Stimulated activated CD8-positive, alpha-beta memory T cell treated with anti-CD3 and anti-CD28 coated beads, Interleukin-15, amount 100 ng/mL, for 1 hour (primary cell): ENCODE measurements around the gene BRPF1.

Experiments used
- DNase-seq: peaks from one replicate; pipeline ENCODE4 v3.0.0-alpha.2; 2020; ENCODE audit warnings: low read depth

Gene BRPF1

DNA sequence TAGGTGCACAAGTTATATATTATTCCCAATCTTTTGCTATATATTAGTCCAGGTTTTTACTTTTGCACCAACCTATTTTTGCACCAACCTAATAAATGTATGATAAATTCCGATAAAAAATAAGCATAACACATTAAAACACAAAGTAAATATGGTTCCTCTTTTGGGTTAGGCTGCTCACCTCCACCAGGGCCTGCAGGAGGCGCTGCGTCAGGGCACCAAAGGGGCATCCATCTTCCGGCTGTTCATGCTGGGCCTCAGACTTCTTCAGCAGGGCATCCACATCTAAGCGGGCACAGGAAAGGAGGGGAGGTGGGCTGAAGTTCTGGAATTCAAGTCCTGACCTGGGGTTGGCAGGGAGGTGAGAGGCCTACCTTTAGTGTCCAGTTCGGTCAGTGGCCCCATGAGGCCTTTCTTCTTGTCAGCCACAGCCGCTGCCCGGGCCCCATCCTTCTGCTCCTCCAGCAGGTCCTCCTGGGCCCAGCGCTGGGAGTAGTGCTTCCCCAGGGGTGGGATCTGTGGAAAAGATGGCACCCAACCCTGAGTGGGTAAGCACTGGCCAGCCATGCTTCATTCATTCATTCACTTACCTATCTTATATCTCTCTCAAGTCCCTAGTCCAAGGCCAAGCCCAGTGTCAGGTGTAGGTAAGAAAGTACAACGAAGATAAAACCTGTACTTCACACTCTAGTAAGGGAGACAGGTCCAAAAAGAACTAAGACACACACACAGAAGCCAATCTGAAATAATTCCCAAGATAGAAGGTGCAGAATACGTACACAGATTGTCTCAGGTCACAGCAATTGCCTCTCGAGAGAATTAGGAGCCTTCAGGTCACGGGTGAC, 55.5 kb downstream of the BRPF1 start:
- DNase-seq, result no peak

DNA sequence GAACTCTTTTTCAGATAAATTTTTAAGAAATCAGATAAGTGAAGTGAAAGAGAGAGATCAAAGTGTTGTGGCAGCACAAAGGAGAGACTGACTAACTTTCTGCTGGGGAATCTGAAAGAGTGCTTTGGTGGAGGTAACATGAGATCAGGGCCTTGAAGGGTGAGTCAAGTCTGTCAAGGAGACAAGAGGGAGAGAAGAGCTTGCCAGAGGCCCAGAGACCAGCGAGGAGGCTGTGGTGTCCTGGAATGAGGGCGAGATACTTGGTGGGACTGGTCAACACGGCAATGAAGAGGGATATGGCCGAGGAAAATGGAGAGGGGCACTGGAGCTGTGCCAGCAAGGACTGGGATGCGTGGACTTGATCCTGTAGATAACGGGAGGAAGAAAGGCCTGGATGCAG, 56.2 kb downstream of the BRPF1 start:
- DNase-seq, result no peak

DNA sequence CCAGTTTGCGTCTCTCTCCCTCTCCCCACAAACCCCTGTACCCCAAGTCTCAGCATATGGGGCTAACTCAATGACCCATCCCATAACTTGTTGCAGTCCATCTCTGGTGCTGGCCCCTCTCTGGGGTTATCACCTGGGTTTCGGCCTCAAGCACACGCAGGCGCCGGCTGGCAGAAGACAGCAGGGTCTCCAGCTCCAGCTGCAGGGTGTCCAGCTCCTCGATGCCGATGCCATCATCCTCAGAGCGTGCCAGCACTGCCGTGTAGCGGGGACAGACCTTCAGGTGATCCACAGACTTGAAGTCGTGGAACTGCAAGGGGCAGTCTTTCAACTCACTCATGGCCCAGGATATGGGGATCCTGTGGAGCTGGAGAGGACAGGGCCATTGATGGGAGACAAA, 59.6 kb downstream of the BRPF1 start:
- DNase-seq, result no peak

DNA sequence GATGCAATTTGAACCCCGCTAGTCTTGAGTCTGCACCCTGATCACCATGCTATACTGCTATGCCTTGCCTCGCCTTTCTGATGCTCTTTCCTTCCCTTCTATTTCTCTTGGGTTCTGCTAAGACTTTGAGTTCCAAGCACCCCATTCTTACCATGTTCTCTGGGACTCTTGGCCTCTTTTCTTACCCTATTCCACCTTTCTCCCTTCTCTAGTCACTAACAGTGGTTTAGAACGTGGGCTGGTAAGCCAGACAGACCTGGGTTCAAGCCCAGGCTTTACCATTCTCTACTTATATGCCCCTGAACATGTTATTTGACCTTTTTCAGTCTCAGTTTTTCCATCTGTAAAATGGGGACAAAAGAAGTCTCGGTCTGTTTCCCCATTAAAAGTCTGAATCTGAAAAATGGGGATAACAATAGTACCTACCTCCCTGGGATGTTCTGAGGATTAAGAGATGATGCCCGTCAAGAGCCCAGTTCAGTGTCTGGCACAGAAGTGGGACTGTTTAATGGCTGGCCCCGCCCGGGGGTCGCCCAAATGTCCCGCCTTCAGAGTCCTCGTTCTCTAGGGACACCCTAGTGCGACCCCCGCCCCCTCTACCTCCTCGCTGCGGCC, 60.4 kb downstream of the BRPF1 start:
- no peak for DNase-seq

DNA sequence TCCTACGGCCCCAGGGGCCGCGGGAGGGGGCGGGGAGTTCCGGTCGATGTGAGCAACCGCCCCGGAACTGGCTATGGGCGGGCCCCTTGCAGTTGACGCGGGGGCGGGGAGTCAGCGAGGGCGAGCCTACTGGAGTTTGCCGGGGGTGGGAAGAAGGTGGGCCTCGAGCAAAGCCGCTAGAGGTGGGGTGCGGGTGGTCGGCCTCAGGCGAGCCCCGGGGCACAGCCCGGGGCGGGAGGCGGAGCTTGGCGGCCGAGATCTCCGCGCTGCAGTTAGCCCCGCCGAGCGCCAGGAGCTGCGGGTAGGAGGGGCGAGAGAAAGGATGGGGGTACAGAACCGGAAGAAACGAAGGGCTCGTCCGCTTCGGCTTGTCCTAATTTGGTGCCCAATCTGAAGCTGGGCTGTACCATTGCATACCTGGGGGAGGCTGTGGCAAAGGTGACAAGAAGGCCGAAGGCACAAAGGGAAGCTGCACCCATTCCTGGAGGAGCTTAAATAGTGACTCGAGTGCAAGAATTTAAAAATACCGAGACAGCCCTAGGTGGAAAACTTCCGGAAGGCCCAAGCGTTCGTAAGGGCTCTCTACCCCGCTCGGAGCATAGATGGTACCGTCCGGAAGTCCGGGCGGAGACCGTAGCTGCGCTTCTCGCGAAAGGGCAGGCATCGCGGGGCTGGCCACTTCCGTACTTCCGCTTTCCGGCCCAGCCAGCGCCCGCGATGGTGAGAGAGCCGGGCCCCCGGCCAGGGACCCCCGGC, 61.0 kb downstream of the BRPF1 start, which contains the start of the genes ARPC4 and TADA3:
Gene ARPC4 (plus strand): TSS at position 678 of the 756 bp plus-strand sequence. CDS start 40 bp downstream, at position 718.
Gene TADA3 (minus strand): TSS at position 69 of the 756 bp plus-strand sequence. CDS start 1,007 bp downstream, outside the sequence.
- peak; percentile 87 for DNase-seq

DNA sequence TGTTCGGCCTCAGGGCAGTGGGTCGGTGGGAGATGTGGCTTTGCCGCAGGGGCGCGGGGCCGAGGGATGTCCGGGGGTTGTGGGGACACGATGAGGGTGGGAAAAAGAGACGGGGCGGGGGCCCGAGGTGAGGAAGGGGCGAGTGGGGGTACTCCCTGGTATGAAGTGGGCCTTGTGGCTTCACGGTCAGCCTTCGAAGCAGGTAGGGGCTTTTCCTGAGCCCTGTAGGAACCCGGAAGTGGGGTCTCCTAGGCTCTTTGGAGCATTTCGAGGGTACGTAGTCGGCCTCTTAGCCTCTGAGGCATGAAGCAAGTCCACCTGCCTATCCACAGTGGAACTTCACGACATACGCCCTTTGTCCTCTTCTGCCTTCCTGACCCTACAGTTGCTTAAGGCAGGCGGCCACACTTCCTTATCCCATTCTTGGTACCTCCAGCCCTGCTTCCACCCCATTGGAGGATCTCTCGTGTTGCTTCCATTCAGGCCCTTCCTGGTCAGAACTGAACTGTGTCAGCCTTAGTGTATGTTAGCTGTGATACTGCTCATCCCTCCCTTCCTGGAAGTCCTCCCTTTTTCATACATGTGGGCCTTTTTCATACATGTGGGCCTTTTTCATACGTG, 61.7 kb downstream of the BRPF1 start:
- no peak for DNase-seq

DNA sequence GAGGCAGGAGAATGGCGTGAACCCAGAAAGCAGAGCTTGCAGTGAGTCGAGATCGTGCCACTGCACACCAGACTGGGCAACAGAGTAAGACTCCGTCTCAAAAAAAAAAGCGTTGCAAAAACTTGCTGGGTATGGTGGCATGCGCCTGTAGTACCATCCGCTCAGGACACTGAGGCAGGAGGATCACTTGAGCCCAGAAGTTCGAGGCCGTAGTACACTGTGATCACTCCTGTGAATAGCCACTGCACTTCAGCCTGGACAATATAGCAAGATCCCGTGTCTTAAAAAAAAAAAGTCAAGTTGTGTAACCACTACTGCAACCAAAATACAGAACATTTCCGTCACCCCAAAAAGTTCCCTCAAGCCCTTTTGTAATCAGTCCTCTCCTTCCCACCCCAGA, 62.9 kb downstream of the BRPF1 start:
- DNase-seq, result no peak

DNA sequence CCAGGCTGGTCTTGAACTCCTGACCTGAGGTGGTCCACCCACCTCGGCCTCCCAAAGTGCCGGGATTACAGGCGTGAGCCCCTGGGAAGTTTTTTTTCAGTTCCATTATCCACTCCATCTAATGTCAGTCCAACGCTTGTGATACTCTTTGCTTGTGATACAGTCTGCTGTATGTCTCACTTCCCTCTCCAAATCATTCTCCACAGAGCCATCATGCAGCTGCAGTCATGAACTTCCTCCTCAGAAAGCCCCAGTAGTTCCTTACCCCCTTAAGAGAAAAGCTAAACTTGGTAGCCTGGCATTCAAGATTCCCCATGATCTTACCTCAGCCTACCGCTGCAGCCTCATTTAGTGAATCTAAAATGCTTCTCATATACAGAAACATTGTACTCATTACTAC, 63.7 kb downstream of the BRPF1 start:
- no peak for DNase-seq

DNA sequence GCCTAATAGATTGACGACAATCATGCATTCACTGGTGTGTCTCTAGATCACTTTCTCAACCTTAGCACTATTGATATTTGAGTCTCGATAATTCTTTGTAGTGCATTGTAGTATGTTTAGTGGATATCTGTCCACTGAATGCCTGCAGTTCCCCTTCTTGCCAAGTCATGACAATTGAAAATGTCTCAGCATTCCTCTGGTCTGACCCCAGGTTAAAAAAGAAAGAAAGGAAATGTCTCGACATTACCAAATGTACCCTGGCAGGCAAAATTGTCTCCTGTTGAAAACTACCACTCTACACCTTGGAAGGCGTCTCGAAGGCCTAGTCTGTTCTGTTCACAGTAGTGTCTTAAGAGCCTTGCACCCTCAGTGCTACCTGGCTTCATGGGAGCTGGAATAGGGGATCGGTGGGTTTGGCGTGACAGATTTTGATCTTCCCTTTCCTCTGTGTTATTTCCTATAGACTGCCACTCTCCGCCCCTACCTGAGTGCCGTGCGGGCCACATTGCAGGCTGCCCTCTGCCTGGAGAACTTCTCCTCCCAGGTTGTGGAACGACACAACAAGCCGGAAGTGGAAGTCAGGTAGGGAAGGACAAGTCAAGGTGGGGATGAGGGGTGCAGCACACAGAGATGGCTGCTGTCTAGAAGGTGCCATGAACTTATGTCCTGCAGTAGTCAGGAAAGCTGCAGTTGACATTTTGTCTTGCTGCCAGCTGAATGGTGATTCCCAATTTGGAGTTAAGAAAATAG, 65.8 kb downstream of the BRPF1 start:
- DNase-seq, result no peak
